ENCODE data around the gene AP1S3. TPM values are rescaled to one million over a fixed set of nuclear protein-coding genes. Genes with fewer than 3 reads are reported as not detected.

The AP1S3 gene
- total RNA-seq, 1 experiment from 2014 or later: 34.3 TPM

- H3F3A ChIP-seq (ENCODE audit: low read length, unreplicated experiment): no peaks in the 10 kb centered on the region
- no TSS peak for BruUV-seq (replicated peaks)
- H3K9me2 ChIP-seq (replicated peaks; ENCODE audit: low read length): no peaks in the 10 kb centered on the region
- H3K9me3 ChIP-seq (ENCODE audit: low read length): no peaks in the 10 kb centered on the region
- H3K27me3 ChIP-seq (ENCODE audit: low read length): no peaks in the 10 kb centered on the region
- no peak for TF ChIP-seq CTCF (conservative IDR thresholded peaks at IDR 0.05; ENCODE audit: low read depth, low read length)
- TF ChIP-seq EZH2phosphoT487 (IDR thresholded peaks at IDR 0.05; ENCODE audit: borderline replicate concordance, low read length): no peak
- no peak for TF ChIP-seq EZH2 (IDR thresholded peaks at IDR 0.05; ENCODE audit: low read length, unreplicated experiment)
- DNase-seq (no peak), ATAC-seq (no peak)
- H3K4me2 ChIP-seq (ENCODE audit: low read length): no peak overlapping the region
- H3K9ac ChIP-seq (ENCODE audit: low read length): no peak overlapping the region
- CTCF ChIA-PET: no interaction called here
- H3K36me3 ChIP-seq (ENCODE audit: low read depth, low read length): no peaks in the 10 kb centered on the region
- POLR2A ChIA-PET (ENCODE audit: unreplicated experiment): no interaction called here
- no peak overlapping the region for H3K27ac ChIP-seq (ENCODE audit: low read length)
- H2AFZ ChIP-seq (ENCODE audit: low read length): no peak overlapping the region
- H3K79me2 ChIP-seq (ENCODE audit: low read length): no peaks in the 10 kb centered on the region
- no peaks in the 10 kb centered on the region for H3K4me1 ChIP-seq (ENCODE audit: insufficient read depth, low read length)
- no peaks in the 10 kb centered on the region for H4K20me1 ChIP-seq (ENCODE audit: low read length)
- no peak overlapping the region for H3K4me3 ChIP-seq (ENCODE audit: low read length)
- intact Hi-C loops (cut with micrococcal nuclease): no loop called here
Measured at GRCh38 chr2:223711596-223712326, 125.6 kb downstream of the AP1S3 start.

Other genes starting within 250 kb of the AP1S3 start
- gene SCG2, start 235.2 kb downstream of the AP1S3 start, total RNA-seq (2014; rRNA removed): 0.51 and 0.98 TPM in 2 replicates
- gene WDFY1, start 107.8 kb upstream of the AP1S3 start, total RNA-seq (2014; rRNA removed): 44.9 and 47.7 TPM in 2 replicates
- 22.4 and 24.8 TPM in 2 replicates for gene MRPL44, start 119.9 kb upstream of the AP1S3 start, total RNA-seq (2014; rRNA removed)
- gene SERPINE2, start 201.7 kb upstream of the AP1S3 start, total RNA-seq (2014; rRNA removed): 17.1 and 18.8 TPM in 2 replicates

Measured in PC-3 (cell line).